NCI-H510A treated with DMSO at 0.1 percent for 48 hours (cell line): ENCODE results near the gene PIGK.
"Not testable (repeated sequence)": the region's sequence is repeated elsewhere in the genome, so short reads cannot be mapped to it uniquely, and the experiment has no call there.

Experiments used
- DNase-seq: peaks from one replicate; lab custom pipeline; 2025; lab: John Stamatoyannopoulos, UW

The PIGK gene

DNA sequence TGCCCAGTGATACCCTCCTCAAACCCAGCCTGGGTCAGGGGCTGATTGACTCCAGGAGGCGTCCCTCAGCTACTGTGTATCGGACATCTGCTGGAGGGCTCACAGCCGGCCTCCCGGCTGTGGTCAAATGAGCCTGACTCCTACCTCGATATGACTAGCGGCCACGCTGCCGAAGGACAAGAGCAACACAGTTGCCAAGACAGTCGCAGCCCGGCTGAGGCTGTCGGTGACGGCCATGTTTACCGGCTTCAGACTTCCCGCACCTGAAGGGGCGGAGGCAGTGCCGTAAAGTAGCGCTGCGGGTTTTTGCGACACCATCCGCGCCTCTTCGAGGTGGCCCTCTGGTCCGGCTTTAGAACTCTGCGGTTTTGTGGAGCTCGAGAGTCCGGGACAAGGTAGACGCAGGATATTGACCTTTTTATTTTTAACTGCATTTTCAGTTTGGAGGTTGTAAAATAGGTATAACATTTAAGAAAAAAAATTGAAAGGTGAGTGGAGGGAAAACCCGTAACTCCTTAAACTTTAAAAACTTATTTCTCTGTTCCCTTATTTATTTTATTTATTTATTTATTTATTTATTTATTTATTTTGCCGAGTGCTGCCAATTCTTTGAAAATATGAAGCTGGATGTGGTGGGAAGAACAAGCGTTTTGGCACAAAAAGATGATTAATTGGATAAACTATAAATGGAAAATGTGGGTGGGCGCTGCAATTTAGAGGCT, at the start of gene PIGK:
Gene PIGK (minus strand): TSS at position 265 of the 722 bp plus-strand sequence. CDS start 28 bp downstream, at position 237.
- peak; percentile 96 for DNase-seq

DNA sequence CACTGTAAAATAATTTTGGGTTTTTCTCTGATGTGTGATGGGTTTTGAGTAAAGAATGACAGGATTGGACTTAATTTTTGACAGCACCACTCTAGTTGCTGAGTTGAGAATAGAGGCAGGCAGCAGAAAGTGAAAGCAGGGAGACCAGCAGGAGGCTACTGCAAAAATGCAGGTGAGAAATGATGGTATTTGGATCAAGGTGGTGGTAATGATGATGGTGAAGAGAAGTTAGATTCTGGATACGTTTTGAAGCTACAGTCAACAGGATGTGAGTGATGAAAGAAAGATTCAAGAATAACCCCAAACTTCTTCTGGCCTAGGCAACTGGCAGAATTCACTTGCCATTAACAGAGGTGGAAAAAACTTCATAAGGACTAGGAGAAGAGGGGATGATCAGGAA, 47.8 kb upstream of the PIGK start:
- DNase-seq, result no peak

DNA sequence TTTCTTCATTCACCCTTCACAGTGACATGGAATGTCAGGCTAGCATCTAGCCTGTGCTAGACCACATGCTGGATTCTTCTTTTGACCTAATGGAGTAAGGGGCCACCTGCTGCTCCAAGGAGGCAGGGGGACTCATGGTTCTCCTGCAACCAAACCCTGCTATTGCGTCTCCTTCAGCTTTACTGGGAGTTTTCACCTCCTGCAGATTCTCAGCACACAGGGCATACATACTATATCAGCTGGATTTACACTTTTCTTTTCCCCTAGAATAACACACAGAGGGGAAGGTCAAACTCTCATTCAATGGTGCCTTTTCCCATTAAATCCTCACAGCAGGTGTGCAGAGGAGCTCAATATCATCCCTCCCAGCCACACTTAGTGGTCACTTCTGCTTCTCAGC, 46.0 kb upstream of the PIGK start:
- DNase-seq, result no peak

DNA sequence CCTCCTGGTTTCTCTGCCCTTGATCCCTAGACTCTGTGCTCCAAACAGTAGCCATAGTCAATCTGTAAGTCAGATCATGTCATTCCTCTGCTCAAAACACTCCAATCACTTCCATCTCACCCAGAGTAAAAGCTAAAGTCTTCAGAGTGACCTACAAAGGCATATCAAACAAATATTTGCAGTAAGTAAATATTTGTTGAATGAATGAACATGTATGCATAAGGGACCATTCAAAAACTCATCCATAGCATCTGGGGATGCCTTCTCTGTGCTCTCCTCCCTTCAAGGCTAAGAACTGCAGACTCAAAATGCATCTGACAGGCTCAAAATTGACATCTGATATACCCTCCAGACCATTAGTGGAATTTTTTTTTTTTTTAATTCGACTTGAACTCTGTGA, 44.5 kb upstream of the PIGK start:
- peak; percentile 10 for DNase-seq

DNA sequence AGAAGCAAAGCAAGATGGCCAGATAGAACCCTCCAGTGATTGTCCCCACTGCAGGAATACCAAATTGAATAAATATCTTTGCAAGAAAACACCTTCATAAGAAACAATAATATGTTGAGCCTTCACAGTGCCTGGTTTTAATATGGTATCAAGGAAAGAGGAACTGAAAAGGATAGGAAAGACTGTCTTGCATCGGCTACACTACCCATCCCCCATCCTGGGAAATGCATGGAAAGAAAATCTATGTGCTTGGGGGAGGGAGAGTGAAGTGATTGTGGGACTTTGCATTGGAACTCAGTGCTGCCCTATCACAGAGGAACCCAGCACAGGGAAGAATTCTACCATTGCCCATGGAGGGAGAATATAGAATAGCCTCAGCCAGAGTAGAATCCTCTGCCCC, 34.0 kb upstream of the PIGK start:
- DNase-seq, result no peak

DNA sequence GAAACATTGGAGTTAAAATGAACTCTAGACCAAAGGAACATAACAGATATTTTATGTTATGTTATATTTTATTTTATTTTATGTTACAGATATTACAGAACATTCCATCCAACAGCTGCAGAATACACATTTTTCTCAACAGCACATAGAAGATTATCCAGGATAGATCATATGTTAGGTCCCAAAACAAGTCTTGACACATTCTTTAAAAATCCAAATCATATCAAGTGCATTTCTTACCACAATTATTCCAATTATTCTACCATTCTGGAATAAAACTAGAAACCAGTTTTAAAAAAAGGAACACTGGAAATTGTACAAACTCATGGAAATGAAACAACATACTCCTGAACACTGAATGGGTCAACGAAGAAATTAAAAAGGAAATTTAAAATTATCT, 30.9 kb upstream of the PIGK start:
- no peak for DNase-seq

DNA sequence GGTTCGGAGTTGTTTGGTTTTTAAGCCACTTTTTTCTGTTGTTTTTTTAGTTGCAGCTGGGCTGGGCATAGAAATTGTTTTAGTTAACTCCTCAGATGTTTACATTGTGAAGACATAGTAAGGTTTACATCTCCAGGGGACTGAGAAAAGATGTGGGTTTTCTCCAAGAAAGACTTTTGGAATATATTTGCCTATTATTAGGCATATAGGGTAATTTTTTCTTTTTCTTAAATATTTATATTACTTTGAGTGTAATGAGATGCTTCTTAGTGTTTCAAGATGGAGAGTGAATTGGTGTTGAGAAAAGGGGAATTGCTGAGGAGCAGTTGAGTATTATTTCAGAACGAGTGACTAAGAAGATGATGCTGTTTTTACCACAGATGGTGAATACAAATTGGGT, 26.6 kb upstream of the PIGK start:
- no peak for DNase-seq

DNA sequence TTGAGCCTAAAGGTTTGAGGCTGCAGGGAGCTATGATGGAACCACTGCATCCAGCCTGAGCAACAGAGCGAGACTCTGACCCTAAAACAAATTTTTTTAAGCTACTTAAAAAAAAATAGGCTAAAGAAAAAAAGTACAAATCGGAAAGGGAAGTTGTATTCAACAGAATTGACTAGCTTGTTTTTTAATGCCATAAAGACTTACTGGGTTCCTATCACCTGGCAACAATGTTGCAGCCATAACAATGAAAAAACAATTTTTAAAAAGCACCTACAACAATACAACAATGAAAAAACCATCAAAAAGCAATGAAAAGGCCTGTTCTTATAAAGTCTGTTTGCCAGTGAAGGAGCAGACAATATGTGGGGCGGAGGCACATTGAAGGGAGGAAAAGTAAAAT, 20.1 kb upstream of the PIGK start:
- no peak for DNase-seq

DNA sequence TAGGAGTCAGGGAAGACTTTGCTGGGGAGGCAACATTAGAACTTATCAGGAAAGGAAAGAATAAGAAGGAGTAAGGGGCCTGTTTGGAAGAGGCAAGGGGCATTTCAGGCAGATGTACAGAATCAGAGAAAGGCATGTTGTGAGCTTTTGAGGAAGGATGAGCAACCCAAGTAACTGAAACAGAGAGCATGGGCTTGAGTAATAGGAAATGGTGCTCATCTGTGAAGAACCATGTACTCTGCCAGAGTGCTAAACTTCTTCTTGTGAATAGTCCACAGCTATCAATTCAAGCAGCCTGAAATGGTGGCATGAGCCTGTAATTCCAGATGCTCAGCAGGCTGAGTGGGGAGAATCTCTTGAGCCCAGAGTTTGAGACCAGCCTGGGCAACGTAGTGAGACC, 19.2 kb upstream of the PIGK start:
- DNase-seq, result no peak

DNA sequence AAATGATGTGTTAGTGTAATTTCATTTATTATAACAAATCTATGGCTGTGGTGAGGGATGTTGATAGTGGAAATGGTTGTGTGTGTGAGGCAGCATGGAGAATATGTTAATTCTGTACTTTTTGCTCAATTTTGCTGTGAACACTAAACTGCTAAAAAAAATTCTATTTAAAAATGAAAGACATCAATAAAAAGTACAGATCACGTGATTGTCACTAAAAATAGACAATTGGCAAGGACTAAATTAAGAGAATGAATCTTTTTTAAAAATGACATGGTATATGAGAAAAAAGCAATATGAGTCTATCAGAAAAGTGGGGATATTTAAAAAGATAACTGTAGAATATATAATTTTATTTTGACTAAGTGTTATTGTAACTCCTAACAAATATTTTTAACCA, 15.7 kb upstream of the PIGK start:
- DNase-seq, result no peak

DNA sequence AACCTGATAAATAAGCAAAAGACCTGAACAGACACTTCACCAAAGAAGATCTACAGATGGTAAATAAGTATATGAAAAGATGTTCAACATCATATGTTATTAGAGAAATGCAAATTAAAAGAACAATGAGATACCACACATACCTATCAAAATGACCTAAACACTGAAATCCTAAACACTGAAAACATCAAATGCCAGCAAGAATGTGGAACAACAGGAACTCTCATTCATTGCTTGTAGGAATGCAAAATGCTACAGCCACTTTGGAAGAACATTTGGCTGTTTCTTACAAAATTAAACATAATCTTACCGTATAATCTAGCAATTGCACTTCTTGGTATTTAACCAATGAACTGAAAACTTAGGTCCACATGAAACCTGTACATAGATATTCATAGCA, 14.9 kb upstream of the PIGK start:
- DNase-seq, result no peak

DNA sequence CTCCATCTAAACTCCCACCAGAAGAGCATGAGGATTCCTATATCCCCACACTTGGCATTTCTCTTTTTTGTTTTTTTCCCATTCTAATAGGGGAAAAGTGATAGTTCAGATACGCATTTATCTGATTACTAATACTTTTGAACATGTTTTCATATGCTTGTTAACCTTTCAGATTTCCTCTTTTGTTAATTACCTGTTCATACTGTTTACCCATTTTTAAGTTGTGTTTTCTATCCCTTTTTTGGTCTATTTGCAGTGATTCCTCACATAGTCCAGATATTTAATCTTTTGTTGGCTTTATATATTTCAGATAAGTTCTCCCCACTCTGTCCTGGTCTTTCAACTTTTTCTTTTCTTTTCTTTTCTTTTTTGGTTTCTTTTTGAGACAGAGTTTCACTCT, 13.6 kb upstream of the PIGK start:
- no peak for DNase-seq

DNA sequence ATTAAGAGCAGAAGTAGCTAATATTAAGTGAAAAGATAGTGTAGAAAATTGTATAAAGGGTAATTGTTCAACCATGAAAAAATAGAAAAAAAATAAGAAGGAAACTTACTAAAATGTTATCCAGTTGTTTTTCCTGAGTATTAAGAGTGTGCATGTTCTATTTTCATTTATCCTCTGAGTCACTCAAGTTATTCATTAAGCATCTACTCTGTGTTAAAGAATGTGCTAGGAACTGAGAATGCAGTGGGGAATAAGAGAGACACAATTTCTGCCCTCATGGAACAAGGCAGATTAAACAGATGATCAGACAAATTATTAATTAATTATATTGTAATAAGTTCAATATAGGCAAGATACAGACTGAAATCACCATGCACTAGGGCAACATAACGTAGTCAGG, 10.8 kb upstream of the PIGK start:
- no peak for DNase-seq

DNA sequence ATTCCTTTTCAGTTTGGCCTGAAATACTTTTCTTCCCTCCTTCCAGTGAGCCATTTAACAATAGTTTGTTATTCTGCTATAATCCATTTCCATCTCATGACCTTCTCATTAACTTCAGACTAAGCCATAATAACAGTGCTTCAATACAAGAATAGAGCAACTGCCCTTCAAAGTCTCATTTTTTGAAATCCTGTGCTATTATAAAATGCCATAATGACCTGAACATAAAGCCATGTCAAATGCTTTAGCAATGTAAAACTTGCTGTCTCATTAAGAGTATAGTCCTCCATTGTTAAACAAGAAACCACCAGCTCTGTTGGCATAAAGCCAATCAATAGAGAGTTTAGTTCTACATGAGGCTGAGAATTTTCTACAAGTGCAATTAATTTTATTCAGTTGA, 9.6 kb upstream of the PIGK start:
- no peak for DNase-seq

DNA sequence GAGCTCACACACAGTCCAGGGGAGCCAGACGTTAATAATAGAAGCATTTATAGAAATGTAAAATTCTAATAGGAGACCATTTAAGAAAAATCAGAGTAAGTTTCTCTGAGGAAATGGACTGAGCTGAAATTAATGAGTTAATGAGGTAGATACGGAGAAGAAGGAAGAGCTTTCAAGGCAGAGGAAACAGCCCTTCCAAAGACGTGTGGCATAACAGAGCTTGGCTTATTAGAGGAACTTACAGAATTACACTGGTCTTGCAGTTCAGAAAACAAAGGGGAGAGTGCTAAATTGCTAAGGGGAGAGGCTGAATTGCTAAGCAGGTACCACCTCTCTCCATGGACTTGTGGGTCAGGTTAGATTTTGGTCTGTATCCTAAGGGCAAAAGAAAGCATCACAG, 8.2 kb upstream of the PIGK start:
- no peak for DNase-seq

DNA sequence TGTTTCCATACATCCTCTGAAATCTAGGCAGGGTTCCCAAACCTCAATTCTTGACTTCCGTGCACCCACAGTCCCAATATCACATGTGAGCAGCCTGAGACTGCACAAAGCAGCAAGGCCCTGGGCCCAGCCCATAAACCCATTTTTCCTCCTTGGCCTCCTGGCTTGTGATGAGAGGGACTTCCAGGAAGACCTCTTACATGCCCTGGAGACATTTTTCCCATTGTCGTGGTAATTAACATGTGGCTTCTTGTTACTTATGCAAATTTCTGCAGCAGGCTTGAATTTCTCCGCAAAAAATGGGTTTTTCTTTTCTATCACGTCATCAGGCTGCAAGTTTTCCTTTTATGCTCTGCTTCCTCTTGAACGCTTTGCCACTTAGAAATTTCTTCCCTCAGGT, 3.3 kb upstream of the PIGK start:
- no peak for DNase-seq

DNA sequence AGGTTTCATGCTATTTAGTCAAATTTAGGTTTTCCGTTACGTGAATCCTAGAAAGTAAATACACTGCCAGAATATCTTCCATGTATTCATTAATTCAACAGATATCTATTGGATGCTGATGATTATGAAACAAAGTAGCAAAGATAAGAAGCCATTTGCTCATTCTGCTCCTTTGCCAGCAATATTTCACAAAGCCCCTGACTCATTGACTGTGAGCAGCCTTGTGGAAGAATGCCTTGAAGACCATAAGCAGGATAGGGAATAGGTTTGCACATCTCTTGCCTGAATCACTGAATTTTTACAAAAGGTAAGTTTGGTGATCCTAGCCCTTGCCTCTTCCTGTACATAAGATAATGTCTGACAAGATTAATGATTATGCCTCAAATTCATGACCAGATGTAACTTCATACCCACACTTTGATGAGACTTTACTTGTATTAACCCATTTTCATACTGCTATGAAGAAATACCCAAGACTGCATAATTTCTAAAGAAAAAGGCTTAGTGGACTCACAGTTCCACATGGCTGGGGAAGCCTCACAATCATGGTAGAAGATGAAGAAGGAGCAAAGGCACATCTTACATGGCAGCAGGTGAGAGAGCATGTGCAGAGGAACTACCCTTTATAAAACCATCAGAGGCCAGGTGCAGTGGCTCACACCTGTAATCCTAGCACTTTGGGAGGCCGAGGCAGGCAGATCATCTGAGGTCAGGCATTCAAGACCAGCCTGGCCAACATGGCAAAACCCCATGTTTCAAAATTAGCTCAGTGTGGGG, 1.6 kb upstream of the PIGK start:
- no peak for DNase-seq

DNA sequence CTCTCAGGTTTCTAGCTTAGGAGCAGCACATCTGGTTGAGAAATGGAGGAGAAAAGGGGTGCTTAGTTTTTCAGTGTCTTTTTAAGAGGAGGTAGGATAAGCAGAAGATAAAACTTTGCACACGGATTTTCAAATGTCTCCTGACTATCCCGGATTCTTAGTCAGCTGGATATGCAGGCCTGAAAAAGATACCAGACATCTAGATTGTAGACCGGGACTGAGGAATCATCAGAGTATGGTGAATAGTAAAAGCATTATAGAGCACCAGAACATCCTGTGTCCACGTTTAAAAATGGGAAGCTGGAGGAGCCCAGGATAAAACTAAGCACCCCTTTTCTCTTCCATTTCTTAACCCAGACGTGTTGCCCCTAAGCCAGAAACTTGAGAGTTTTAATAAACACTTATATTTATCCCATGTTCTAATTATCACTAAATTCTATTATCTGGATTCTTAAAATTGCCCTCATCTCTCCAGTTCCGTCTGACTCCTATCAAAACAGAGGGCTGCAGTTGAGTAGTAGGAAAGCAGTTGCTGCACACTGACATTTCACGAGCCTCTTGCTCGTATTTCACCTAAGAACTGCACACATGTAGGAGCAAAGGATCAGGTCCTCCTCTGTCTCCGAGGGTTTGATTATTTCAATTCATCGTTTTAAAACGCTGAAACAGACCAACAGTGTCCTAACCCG, 609 bp downstream of the PIGK start:
- DNase-seq, result peak; percentile 87

DNA sequence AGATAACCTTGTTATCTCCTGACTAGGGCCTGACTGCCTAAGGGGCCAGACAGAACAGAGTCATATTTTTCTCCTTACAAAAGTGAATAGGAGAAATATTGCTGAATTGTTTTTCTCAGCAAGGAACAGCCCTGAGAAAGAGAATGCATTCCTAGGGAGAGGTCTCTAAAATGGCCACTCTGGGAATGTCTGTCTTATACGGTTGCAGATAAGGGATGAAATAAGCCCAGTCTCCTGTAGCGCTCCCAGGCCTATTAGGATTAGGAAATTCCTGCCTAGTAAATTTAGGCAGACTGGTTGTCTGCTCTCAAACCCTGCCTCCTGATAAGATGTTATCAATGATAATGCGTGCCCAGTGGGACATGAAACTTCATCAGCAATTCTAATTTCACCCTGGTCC, 15.2 kb downstream of the PIGK start:
- not testable (repeated sequence) for DNase-seq

DNA sequence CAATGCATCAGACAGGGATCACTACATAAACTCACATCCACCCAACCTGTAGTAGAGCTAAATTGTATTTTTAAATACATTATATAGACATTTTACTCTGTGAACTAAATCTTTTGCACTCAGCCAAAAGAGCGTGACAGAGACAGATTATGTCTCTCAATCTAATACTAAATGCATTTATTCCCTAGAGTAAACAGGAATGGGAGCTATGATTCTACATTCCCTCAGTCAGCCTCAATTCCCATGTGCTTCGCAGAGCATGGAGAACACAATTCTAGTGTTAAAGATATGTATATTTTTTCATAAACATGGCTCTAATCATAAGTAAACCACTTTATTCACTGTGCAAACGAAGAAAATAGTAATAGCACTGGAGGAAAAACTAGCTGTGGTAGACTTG, 16.5 kb downstream of the PIGK start:
- DNase-seq, result no peak

DNA sequence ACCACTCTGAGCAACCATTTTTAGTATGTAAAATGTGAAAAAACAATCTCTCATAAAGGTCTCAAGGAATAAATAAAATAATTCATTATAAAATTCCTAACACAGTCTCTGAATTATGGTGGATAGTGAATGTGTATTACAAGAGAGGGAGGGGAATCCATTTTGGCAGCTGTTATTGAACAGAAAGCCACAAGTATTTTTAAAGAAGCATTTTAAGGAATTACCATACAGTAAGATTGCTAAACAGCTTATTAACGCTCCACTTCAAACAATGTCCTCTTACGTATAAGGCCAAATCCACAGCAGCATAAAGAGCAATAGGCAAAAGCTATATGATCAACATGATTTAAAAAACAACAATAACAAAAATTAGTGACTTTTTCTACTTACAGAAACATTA, 18.4 kb downstream of the PIGK start:
- no peak for DNase-seq

DNA sequence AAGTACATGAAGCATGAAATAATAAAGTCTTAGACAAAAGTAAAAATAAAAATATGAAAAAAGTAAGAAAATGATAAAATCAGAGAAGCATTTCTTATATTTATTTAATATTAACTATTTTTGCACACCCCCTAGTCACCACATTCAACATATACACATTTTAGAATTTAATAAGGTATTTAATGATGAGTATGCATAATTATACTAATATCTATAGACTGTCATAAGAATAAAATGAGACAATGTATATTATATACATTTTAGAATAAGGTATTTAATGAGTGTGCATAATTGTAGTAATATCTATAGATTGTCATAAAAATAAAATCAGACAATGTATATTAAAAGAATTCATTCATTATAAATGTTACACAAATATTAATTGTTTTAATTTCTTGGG, 18.9 kb downstream of the PIGK start:
- no peak for DNase-seq

DNA sequence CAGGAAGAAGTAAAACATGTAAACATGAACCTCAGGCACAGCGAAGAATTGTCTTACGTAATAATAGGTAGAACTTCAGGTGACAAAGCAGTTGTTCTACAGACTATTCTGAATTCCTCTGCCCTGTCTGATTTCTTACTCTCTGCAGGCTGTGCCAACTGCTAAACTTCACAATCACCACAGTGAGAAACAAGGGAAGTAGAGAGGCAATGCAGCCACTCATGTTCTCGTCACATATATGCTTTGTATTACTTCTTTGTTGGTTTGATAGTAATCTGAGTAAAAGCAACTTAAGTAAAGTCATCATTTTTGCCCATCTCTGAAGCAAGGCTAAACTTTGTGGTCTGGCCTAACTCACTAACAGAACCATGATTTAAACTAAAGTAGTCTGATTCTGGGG, 21.9 kb downstream of the PIGK start:
- DNase-seq, result no peak
